Stimulated activated naive CD4-positive, alpha-beta T cell (primary cell): ENCODE measurements around the gene PLXNB2.
"Not testable (repeated sequence)": the region's sequence is repeated elsewhere in the genome, so short reads cannot be mapped to it uniquely, and the experiment has no call there.

ENCODE experiments used
- DNase-seq, 6 experiments: peaks; one replicate each; lab custom pipeline; 2025; lab: John Stamatoyannopoulos, UW

Gene PLXNB2

DNA sequence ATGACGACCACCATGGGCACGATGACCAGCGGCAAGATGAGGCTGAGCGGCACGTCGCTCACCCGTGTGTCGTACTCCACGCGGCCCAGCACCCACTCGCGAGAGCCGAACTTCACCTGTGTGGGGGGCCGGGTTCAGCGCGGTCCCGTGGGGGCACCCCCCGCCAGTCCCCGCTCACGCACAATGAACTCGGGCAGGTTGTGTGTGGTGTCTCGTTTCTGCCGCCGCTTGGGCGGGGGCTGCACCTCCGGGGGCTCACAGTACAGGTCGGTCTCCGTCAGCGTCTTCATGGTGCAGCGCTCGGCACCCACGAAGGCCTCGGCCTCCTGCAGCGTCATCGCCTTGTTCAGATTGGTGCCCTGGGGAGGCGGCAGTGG lies 26.1 kb downstream of the PLXNB2 start:
- no peak for DNase-seq

DNA sequence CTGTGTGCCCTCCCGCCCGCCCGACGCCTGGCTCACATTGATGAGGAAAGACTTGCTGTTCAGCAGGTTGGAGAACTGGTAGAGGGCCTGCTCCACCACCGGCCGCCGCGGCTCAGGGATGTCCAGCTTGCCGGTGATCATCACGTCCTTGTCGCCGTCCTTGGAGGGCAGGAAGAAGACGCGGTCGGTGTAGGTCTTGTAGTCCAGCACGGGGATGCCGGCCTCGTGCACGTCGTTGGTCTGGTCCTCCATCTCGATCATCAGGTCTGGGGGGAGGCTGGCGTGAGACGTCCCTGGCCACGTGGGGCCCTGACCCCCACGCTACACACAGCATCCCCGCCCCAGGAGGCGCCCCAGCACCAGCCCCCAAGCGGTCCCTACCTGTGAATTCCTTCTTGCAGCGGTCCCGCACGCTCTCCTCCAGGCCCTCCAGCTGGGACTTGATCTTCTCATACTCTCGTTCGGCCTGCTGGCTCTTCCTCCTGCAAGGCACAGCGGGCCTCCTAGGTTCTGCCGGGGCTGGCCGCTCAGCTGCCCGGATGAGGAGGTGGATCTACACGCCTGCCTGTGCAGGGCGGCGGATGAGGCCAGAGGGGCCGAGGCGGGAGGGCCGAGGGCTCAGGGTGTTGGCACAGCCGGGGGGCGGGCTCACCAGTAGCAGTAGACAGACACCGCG lies 26.6 kb downstream of the PLXNB2 start:
- DNase-seq, result no peak

DNA sequence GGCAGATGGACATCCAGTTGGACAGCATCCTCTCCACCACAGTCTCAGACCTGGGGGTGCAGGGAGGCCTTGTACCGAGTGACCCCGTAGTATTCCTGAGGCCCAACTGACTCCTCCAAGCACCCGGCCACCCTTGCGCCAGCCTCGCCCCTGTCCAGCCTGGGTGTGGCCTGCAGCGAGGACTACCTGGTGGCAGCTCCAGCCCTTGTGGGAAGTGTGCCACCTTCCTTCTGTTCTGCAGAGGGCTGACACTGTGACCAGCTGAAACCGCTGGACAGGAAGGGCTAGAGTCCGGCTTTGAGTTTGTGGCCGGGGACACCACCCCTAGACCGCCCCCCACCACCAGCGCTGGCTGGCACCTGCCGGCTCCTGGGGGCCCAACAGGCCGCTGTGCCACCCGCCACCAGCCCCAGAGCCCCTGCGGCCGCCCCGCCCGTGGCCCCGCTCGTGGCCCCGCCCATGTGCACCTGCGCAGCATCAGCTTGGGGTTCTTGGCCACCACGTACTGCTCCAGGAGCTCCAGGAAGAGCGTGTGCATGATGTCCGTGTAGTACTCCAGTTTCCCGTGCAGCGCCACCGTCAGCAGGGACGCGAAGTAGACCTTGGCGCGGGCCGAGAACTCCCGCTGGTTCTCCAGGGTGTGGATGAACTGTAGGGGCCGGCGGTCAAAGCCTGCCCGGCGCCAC lies 27.3 kb downstream of the PLXNB2 start:
- no peak for DNase-seq

DNA sequence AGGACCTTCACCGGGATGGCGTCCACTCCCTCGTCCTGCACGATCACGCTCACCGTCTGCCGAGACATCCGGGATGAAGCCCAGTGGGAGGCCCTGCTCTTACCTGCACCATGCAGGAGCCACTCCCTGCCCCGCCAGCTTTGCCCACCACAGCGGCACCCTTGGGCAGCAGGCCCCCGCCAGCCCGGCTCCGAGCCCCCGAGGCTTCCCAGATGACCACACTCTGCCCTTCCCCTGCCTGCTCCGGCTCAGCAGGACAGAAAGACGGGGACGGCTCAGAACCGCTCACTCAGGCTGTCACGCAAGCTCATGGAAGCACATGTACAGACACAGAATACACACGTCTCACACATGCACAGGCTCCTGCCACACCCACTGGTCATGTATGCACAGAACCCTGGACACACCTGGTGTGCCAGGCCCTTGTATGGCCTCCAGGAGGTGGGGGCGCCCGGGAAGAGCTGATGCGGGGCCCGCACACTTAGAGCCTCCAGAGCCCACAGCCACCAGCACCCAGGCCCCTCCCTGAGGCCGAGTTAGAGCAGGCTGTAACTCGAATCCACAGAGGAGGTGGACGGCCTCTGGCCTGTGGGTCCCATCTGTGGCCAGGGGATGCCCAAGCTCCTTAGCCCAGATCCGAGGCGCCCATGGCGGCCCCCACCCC lies 28.4 kb downstream of the PLXNB2 start:
- no peak for DNase-seq

DNA sequence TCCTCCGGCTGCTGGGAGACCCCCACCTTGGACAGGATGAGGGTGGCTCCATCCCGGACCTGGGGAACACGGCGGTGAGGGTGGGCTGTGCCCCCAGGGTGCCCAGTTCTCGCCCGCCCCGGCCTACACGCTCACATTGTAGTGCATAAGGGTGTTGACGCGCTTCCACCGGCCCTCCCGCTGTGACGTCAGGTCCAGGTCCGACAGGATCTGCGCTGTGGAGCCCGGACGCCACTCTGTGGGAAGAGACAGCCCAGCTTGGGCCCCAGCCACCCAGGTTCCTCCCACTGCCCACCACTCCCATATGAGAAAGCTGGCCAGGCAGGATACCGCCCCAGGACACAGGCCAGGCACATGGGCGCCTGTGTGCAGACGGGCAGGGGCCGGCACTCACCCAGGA lies 29.0 kb downstream of the PLXNB2 start:
- no peak for DNase-seq

DNA sequence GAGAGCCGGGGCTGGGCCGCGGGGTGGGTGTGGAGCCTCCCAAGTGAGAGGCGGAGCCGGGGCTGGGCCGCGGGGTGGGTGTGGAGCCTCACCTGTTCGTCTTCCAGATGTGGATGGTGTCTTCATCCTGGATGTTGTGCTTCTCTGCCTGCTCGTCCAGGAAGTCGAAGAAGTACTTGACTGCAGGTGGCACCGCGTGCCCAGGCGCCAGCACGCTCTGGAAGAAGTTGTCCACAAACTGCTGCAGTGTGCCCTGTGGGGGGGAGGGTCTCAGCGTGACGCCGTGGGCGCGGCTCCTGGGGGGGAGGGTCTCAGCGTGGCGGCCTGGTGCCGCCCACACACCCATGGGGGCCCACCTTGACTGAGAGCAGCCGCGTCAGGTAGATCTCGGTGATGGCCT lies 29.7 kb downstream of the PLXNB2 start:
- DNase-seq, result no peak

DNA sequence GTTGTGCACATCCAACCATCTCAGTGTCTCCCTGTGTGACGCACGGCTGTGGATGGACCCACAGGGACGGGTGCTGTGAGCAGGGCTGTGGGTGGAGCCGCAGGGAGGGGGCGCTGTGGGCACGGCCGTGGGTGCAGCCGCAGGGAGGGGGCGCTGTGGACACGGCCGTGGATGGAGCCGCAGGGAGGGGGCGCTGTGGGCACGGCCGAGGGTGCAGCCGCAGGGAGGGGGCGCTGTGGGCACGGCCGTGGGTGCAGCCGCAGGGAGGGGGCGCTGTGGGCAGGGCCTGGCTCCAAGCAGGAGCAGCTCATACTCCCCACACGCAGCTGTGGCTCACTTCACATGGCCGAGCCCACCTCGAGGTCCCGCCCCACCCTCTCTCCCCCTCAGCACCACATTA lies 31.3 kb downstream of the PLXNB2 start:
- peak in 5 of 6 experiments; percentile 23 to 40 (median 32) for DNase-seq

DNA sequence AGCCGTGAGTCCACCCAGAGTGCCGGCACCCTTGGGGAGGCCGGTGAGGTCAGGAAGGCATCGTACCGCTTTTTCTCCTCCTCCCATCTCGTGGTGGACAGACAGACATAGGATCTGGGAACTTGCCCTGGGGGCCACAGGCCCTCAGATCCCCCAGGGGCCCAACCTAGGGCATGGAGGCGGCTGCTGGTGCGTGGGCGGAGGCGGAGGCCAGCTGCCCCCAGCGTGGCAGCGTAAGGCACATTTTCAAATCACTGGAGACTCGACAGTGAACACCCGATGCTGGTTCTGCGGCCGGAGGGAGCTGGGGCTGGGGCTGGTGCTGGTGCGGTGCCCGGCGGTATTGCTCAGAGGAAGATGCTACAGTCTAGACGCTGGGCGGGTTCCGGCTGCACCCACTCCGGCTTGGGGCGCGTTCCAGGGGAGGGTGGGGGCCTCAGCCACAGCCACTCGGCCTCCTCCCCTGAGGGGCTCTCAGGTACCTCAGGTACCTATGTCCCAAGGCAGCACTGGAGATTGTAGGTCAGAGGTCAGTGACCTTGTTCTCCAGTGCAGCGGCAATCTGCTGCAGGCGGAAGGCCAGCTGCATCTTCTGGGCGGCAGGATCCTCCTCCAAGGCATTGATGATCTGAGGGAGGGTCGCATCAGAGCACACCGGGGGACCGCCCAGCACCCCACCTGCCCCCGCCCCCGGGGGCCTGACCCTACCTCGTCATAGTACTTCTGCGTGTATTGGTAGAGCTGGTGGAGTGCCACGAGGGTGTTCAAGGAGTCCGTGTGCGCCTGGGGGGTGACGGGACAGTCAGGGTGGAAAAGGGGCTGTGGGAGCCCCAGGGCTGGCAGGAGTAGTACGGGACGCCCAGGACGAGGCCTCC lies 32.0 kb downstream of the PLXNB2 start:
- no peak for DNase-seq

DNA sequence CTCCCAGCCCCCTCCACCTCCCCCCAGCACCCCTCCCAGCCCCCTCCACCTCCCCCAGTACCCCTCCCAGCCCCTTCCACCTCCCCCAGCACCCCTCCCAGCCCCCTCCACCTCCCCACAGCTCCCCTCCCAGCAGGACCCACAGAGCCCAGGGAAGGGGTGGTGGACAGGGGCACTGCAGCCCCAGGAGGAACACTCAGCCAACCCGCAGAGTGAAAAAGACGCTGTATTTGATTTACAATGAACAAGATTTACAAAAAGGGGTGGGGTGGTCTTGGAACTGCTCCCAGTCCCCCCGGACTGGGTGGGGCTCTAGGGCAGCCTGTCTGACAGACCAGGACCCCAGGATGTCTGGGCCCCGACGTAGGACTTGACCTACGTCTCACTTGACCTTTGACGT lies 32.7 kb downstream of the PLXNB2 start:
- no peak for DNase-seq

DNA sequence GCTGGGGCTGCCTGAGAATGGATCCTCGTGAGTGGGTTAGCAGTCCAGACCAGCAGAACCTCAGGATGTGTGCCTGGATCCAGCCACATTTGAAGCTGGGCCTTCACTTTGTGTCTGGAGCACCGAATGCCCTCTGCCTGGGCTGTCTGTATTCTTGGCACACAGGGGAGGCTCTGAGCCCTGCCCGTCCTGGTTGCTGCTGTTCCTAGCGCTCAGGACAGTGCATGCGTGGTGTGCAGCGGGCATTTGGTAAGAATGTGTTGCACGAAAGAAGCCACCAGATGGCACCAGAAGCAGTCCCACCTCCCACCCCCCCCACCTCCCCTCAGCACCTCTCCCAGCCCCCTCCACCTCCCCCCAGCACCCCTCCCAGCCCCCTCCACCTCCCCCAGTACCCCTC lies 33.1 kb downstream of the PLXNB2 start:
- DNase-seq, result peak in 4 of 6 experiments; percentile 16 to 33 (median 26)

DNA sequence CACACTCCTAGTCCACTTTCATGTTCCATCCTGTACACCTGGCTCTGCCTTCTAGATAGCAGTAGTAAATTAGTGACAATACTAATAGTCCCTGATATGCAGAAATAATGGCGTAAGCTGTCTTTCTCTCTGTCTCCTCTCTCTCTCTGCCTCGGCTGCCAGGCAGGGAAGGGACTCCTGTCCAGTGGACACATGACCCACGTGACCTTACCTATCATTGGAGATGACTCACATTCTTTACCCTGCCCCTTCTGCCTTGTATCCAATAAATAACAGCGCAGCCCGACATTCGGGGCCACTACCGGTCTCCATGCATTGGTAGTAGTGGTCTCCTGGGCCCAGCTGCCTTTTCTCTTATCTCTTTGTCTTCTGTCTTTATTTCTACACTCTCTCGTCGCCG lies 33.7 kb downstream of the PLXNB2 start:
- DNase-seq, result not testable (repeated sequence)

DNA sequence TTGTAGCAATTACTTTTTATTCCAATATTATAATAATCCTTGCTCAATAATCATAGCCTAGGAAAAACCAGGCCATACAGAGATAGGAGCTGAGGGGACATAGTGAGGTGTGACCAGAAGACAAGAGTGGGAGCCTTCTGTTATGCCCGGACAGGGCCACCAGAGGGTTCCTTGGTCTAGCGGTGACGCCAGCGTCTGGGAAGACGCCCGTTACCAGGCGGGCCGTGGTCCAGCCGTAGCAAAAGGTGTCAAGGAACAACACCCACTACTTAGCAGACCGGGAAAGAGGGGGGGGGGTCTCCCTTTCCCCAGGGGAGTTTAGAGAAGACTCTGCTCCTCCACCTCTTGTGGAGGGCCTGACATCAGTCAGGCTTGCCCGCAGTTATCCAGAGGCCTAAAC lies 34.1 kb downstream of the PLXNB2 start:
- not testable (repeated sequence) for DNase-seq

DNA sequence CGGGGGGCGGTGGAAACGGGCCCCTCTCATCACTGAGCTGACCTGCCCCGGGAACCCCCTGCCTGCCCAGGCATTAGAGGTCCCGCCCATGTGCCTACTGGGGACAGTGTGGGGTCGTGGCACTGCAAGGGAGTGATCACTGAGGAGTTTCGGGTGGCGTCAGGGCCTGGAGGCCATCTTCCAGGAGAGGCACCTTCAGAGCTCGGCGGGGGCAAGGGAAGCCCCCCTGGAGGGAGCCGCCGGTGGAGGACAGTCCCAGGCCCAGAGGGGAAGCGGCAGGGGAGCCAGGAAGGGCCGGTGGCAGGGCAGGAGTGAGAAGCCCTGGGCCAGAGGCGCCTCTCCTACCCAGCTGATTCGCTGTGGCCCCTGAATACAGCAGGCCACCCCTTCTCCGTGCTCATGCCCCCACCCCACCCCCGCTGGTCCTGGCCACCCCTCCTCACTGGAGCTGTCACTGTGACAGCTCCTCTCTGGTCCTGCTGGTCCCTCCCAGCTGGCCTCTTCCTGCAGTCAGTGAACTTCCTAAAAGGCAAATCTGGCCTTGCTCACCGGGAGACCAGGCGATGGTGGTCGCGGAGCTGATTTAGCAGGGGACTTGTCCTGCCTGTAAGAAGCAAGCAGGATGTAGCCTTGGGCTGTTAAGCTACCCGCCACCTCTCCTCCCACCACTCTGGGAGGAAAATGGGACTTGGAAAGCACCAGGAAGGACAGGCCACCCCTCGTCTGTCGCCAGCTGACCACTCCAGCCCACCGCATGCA lies 35.2 kb downstream of the PLXNB2 start:
- DNase-seq, result no peak

DNA sequence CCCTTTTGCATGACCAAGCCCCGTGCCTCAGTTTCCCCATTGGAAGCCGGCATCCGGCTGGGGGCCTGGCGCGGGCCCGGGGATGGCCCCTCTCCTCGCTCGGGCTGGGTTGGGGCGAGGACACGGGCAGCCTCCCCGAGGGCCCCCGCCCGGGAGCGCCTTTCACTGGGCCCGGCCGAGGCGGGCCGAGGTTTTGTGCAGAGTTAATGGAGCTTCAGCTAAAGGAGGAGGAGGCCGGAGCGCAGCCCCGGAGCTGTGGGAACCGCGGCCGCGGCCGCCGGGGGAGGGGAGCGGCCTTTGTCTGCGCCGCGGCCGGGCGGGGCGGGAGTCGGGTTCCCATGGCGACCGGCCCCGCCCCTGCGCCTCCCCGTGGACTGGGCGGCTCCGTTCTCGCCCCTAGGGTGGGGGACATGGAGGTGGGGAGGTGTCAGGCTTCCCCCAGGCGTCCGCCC lies 35.9 kb downstream of the PLXNB2 start:
- peak in 2 of 6 experiments; percentile 10 to 27 for DNase-seq

DNA sequence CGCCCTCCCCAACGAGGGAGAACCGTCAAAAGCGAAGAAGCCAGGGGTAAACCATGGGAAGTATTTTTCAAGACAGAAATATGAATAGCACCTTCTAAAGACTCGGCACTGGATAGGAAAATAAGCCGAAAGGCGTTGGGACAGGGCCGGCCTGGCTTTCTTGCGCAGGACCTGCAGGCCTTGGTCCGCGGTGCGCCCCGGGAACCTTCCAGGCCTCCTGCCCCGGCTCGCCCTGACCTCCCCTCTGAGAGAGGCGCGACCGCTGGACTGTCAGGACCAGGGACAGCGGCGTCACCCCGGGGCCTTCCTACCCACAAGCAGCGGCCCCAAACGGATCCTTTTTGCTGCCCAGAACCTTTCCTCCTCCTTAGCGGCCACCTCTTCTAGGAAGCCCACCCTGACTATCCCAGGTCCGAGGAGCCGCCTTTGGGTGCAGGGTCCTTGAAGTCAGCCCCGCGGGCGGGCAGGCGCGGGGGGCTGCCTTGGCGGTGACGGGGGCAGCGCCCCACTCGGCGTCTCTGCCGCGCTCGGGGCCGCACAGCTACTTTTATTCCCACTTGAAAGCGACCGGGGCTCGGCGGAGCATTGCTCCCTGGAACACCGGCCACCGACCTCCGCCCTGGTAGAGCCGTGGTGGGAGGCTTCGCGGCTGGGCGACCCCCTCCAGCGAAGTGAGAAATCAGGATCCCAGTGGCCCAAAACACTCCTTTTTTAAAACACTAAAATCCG lies 36.6 kb downstream of the PLXNB2 start:
- DNase-seq, result peak; percentile 27 to 78 (median 60)

DNA sequence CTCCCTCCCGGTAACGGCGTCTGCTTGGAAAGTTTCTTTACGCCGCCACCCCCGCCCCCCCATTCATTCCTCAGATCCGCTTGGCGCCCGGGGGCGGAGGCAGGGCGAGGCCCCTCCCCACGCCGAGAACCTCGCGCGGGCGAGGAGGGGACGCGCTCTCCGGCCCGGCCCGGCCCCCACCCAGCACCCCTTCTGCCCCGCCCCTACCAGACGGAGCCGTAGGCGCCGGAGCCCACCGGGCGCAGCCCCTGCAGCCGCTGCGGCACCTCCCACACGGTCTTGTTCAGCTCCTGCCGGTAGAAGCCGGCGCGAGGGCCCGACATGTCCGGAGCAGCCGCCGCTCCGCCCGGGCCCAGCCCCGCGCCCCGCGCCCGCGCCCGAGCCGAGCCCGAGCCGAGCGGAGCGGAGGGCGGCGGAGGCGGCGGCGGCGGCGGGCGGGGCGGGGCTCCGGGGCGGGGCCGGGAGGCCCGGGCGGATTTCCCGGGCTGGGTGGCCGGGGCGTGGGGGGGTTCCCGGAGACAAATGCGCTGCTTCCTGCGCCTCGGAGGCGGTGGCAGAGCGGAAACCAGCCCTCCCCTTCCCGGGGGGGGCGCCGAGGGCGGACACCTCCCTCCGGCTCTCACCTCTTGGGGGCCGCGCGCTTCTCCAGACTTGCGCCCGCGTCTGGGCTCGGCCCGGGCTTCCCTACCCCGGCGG lies 37.3 kb downstream of the PLXNB2 start, which contains the start of gene MAPK11:
Gene MAPK11 (minus strand): TSS at position 411 of the 696 bp plus-strand sequence. CDS start 88 bp downstream, at position 323.
- DNase-seq, result peak; percentile 42 to 78 (median 62)

DNA sequence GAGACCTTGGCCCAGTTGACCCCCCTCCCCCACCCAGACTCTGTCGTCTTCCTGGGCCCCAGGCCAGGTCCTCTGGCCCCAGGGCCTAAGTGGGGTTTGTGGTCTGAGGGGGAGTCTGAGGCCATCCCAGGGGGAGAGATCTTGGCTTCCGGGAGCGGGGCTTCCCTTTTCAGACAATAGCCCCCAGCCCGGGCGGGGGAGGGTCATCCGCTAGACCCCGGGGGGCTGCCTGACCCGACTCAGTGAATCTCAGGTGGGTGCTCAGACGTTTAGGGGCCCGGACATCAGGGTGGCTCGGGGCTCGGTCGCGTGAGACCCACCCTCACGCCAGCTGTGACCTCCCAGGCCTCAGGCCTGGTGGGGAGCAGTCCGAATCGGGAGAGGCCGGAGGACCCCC lies 37.9 kb downstream of the PLXNB2 start:
- no peak for DNase-seq

DNA sequence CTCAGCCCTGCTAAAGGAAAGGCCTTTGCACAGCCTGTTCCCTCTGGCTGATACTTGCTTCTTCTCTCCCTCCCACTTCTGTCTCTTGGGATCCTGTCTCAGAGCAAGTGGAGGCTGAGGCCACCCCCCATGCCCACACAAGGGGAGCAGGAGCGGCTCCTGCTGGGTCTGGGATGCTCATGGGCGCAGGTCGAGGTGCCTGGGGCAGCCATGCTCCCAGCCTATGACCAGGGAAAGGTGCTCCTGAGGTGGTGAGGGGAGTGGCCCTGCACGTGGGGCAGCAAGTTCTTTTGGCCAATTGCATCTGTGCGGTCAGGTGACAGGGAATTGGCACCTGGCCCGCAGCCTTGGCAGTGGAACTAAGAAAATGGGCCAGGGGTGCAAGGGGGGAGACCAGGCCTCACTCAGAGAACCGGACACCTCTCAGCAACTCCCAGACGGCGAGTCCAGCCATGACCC lies 38.8 kb downstream of the PLXNB2 start:
- DNase-seq, result no peak

DNA sequence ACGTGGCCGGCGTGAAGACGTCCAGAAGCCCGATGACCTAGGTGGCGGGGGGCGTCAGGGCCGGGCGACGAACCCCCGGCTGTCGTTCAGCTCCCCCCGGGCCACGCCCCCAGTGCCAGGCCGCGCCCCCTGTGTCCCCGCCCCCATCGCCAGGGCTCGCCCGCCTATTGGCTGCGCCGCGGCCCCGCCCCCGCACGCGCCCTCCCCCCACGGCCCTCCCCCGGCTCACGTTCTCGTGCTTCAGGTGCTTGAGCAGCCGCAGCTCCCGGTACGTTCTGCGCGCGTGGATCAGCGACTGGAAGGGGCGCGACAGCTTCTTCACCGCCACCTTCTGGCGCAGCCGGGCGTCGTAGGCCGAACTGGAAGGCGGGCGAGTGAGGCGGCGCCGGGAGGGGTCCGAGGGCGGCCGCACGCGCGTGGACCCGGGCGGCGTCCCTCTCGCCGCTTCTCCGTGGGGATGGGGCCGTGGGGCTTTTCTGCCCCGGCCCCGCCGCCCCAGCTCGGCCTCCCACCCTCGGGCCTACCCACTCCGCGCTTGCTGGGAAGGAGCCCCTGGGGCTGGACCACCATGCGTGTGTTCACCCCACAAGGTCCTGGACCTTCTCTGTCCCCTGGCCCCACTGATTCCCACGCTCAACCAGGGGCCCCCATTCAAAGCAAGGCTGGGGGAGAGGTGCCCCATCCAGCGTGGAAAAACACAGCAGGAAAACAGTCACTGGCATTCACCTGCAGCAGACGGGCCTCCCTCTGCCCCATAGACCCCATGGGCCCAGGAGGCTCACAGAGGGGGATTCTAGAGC lies 39.7 kb downstream of the PLXNB2 start:
- peak in 5 of 6 experiments; percentile 27 to 56 (median 49) for DNase-seq
